ENCODE data around the gene RAPGEFL1.
"Not testable (repeated sequence)": the region's sequence is repeated elsewhere in the genome, so short reads cannot be mapped to it uniquely, and the experiment has no call there.

DNA sequence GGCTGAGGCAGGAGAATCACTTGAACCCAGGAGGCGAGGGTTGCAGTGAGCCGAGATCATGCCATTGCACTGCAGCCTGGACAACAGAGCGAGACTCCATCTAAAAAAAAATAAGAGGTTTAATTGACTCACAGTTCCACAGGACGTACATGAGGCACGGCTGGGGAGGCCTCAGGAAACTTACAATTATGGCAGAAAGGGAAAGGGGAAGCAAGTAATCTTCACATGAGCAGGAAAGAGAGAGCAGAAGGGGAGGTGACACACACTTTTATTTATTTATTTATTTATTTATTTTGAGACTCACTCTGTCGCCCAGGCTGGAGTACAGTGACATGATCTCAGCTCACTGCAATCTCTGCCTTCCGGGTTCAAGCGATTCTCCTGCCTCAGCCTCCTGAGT lies 28.9 kb downstream of the RAPGEFL1 start:
- TF ChIP-seq, protein P1, sequence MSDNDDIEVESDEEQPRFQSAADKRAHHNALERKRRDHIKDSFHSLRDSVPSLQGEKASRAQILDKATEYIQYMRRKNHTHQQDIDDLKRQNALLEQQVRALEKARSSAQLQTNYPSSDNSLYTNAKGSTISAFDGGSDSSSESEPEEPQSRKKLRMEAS (IDR thresholded peaks at IDR 0.05) = not testable (repeated sequence)
- TF ChIP-seq, protein P2, sequence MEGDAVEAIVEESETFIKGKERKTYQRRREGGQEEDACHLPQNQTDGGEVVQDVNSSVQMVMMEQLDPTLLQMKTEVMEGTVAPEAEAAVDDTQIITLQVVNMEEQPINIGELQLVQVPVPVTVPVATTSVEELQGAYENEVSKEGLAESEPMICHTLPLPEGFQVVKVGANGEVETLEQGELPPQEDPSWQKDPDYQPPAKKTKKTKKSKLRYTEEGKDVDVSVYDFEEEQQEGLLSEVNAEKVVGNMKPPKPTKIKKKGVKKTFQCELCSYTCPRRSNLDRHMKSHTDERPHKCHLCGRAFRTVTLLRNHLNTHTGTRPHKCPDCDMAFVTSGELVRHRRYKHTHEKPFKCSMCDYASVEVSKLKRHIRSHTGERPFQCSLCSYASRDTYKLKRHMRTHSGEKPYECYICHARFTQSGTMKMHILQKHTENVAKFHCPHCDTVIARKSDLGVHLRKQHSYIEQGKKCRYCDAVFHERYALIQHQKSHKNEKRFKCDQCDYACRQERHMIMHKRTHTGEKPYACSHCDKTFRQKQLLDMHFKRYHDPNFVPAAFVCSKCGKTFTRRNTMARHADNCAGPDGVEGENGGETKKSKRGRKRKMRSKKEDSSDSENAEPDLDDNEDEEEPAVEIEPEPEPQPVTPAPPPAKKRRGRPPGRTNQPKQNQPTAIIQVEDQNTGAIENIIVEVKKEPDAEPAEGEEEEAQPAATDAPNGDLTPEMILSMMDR (IDR thresholded peaks at IDR 0.05; ENCODE audit: low read depth, low read length, missing input control) = not testable (repeated sequence)
- not testable (repeated sequence) for TF ChIP-seq JUND (IDR thresholded peaks at IDR 0.05); TAF1 (conservative IDR thresholded peaks at IDR 0.05); RAD21 (IDR thresholded peaks at IDR 0.05)
- TF ChIP-seq, protein P3, sequence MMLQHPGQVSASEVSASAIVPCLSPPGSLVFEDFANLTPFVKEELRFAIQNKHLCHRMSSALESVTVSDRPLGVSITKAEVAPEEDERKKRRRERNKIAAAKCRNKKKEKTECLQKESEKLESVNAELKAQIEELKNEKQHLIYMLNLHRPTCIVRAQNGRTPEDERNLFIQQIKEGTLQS (IDR thresholded peaks at IDR 0.05) = not testable (repeated sequence)
- TF ChIP-seq, protein P4, sequence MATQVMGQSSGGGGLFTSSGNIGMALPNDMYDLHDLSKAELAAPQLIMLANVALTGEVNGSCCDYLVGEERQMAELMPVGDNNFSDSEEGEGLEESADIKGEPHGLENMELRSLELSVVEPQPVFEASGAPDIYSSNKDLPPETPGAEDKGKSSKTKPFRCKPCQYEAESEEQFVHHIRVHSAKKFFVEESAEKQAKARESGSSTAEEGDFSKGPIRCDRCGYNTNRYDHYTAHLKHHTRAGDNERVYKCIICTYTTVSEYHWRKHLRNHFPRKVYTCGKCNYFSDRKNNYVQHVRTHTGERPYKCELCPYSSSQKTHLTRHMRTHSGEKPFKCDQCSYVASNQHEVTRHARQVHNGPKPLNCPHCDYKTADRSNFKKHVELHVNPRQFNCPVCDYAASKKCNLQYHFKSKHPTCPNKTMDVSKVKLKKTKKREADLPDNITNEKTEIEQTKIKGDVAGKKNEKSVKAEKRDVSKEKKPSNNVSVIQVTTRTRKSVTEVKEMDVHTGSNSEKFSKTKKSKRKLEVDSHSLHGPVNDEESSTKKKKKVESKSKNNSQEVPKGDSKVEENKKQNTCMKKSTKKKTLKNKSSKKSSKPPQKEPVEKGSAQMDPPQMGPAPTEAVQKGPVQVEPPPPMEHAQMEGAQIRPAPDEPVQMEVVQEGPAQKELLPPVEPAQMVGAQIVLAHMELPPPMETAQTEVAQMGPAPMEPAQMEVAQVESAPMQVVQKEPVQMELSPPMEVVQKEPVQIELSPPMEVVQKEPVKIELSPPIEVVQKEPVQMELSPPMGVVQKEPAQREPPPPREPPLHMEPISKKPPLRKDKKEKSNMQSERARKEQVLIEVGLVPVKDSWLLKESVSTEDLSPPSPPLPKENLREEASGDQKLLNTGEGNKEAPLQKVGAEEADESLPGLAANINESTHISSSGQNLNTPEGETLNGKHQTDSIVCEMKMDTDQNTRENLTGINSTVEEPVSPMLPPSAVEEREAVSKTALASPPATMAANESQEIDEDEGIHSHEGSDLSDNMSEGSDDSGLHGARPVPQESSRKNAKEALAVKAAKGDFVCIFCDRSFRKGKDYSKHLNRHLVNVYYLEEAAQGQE (IDR thresholded peaks at IDR 0.05) = not testable (repeated sequence)
- TF ChIP-seq, protein P5, sequence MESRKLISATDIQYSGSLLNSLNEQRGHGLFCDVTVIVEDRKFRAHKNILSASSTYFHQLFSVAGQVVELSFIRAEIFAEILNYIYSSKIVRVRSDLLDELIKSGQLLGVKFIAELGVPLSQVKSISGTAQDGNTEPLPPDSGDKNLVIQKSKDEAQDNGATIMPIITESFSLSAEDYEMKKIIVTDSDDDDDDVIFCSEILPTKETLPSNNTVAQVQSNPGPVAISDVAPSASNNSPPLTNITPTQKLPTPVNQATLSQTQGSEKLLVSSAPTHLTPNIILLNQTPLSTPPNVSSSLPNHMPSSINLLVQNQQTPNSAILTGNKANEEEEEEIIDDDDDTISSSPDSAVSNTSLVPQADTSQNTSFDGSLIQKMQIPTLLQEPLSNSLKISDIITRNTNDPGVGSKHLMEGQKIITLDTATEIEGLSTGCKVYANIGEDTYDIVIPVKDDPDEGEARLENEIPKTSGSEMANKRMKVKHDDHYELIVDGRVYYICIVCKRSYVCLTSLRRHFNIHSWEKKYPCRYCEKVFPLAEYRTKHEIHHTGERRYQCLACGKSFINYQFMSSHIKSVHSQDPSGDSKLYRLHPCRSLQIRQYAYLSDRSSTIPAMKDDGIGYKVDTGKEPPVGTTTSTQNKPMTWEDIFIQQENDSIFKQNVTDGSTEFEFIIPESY (IDR thresholded peaks at IDR 0.05) = not testable (repeated sequence)

Data from liver (tissue), 3 donors.